ENCODE measurements around the gene RBPJ.

The RBPJ gene

GRCh38 chr4:26320538-26321372 lies at the start of gene RBPJ:
Gene RBPJ (plus strand): TSS chr4:26321014. CDS start chr4:26321029, 15 bp downstream.
- no peaks in the 10 kb centered on the region for H3K9me3 ChIP-seq (ENCODE audit: insufficient read depth, low read depth, low read length)
- H3K9ac ChIP-seq (ENCODE audit: low read depth, low read length, poor library complexity, severe bottlenecking): peak within 1 kb of the TSS; percentile 93
- no peaks in the 10 kb centered on the region for H3F3A ChIP-seq (ENCODE audit: low read depth)
- peaks cover 61% of the 10 kb centered on the region for H3K79me2 ChIP-seq (ENCODE audit: insufficient read depth, low read length)
- peaks cover 46% of the 10 kb centered on the region for H4K20me1 ChIP-seq (ENCODE audit: insufficient read depth, low read length, poor library complexity, severe bottlenecking)
- peak within 1 kb of the TSS; percentile 93 for H3K4me3 ChIP-seq (ENCODE audit: low read length, poor library complexity, severe bottlenecking)
- H2AFZ ChIP-seq (ENCODE audit: low read length): peak within 1 kb of the TSS; percentile 96
- peaks cover 31% of the 10 kb centered on the region for H3K4me1 ChIP-seq (ENCODE audit: insufficient read depth, low read length, poor library complexity, severe bottlenecking)
- H3K4me2 ChIP-seq (ENCODE audit: low read depth, low read length, poor library complexity, severe bottlenecking): peak within 1 kb of the TSS; percentile 93
- no peak for TF ChIP-seq EZH2phosphoT487 (IDR thresholded peaks at IDR 0.05; ENCODE audit: borderline replicate concordance)
- no peaks in the 10 kb centered on the region for H3K36me3 ChIP-seq (ENCODE audit: insufficient read depth, low read length)
- H3K9me2 ChIP-seq (replicated peaks; ENCODE audit: low read depth, low read length): no peaks in the 10 kb centered on the region
- H3K27me3 ChIP-seq (ENCODE audit: insufficient read depth, low read length, poor library complexity, severe bottlenecking): no peaks in the 10 kb centered on the region

DNA sequence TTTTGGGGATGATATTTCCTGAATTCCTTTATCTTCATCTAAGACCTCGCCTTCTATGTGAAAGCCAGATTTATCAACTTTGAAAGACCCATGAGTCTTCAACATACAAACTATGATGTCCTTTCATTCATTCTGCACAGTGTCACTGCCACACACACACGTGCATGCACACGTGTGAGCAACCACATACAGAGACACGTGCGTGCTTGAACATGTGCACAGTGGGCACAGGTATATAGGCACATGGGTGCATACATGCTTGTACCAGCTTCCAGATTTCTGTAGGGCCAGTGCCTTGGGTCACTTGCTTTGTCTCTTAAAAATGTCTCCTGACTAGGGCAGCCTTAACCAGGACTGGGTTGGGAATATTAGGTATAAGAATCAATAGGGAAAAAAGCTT lies 49.1 kb upstream of the RBPJ start:
- H3K4me3 ChIP-seq (ENCODE audit: low read length, poor library complexity, severe bottlenecking): no peak overlapping the region
- H3K4me2 ChIP-seq (ENCODE audit: low read depth, low read length, poor library complexity, severe bottlenecking): no peak overlapping the region
- H3K79me2 ChIP-seq (ENCODE audit: insufficient read depth, low read length): no peaks in the 10 kb centered on the region
- H3K9me2 ChIP-seq (replicated peaks; ENCODE audit: low read depth, low read length): no peaks in the 10 kb centered on the region
- no peak for TF ChIP-seq CTCF (conservative IDR thresholded peaks at IDR 0.05; ENCODE audit: low read length)
- TF ChIP-seq EZH2phosphoT487 (IDR thresholded peaks at IDR 0.05; ENCODE audit: borderline replicate concordance): no peak
- no peaks in the 10 kb centered on the region for H4K20me1 ChIP-seq (ENCODE audit: insufficient read depth, low read length, poor library complexity, severe bottlenecking)
- no peaks in the 10 kb centered on the region for H3K27me3 ChIP-seq (ENCODE audit: insufficient read depth, low read length, poor library complexity, severe bottlenecking)
- no peaks in the 10 kb centered on the region for H3K36me3 ChIP-seq (ENCODE audit: insufficient read depth, low read length)
- peaks cover 14% of the 10 kb centered on the region for H3K4me1 ChIP-seq (ENCODE audit: insufficient read depth, low read length, poor library complexity, severe bottlenecking)
- H3K9ac ChIP-seq (ENCODE audit: low read depth, low read length, poor library complexity, severe bottlenecking): no peak overlapping the region
- H2AFZ ChIP-seq (ENCODE audit: low read length): no peak overlapping the region
- H3F3A ChIP-seq (ENCODE audit: low read depth): no peaks in the 10 kb centered on the region
- no peaks in the 10 kb centered on the region for H3K9me3 ChIP-seq (ENCODE audit: insufficient read depth, low read depth, low read length)

GRCh38 chr4:26272654-26273615 lies 47.9 kb upstream of the RBPJ start:
- H3K9me3 ChIP-seq (ENCODE audit: insufficient read depth, low read depth, low read length): no peaks in the 10 kb centered on the region
- H3K79me2 ChIP-seq (ENCODE audit: insufficient read depth, low read length): no peaks in the 10 kb centered on the region
- TF ChIP-seq EZH2phosphoT487 (IDR thresholded peaks at IDR 0.05; ENCODE audit: borderline replicate concordance) (no peak), CTCF (conservative IDR thresholded peaks at IDR 0.05; ENCODE audit: low read length) (no peak)
- H3F3A ChIP-seq (ENCODE audit: low read depth): no peaks in the 10 kb centered on the region
- H3K4me2 ChIP-seq (ENCODE audit: low read depth, low read length, poor library complexity, severe bottlenecking): peak overlapping the region; percentile 50
- no peak overlapping the region for H3K9ac ChIP-seq (ENCODE audit: low read depth, low read length, poor library complexity, severe bottlenecking)
- H4K20me1 ChIP-seq (ENCODE audit: insufficient read depth, low read length, poor library complexity, severe bottlenecking): no peaks in the 10 kb centered on the region
- peaks cover 14% of the 10 kb centered on the region for H3K4me1 ChIP-seq (ENCODE audit: insufficient read depth, low read length, poor library complexity, severe bottlenecking)
- H3K4me3 ChIP-seq (ENCODE audit: low read length, poor library complexity, severe bottlenecking): no peak overlapping the region
- H3K9me2 ChIP-seq (replicated peaks; ENCODE audit: low read depth, low read length): no peaks in the 10 kb centered on the region
- H2AFZ ChIP-seq (ENCODE audit: low read length): peak overlapping the region; percentile 74
- H3K36me3 ChIP-seq (ENCODE audit: insufficient read depth, low read length): no peaks in the 10 kb centered on the region
- no peaks in the 10 kb centered on the region for H3K27me3 ChIP-seq (ENCODE audit: insufficient read depth, low read length, poor library complexity, severe bottlenecking)

Data from Loucy (cell line).